ENCODE data around the gene CDT1. TPM values are rescaled to one million over a fixed set of nuclear protein-coding genes. Genes with fewer than 3 reads are reported as not detected.
"Not testable (repeated sequence)": the region's sequence is repeated elsewhere in the genome, so short reads cannot be mapped to it uniquely, and the experiment has no call there.

The CDT1 gene
- total and polyA plus RNA-seq, 4 donors, result 2.0 to 5.8 (median 3.3) TPM

DNA sequence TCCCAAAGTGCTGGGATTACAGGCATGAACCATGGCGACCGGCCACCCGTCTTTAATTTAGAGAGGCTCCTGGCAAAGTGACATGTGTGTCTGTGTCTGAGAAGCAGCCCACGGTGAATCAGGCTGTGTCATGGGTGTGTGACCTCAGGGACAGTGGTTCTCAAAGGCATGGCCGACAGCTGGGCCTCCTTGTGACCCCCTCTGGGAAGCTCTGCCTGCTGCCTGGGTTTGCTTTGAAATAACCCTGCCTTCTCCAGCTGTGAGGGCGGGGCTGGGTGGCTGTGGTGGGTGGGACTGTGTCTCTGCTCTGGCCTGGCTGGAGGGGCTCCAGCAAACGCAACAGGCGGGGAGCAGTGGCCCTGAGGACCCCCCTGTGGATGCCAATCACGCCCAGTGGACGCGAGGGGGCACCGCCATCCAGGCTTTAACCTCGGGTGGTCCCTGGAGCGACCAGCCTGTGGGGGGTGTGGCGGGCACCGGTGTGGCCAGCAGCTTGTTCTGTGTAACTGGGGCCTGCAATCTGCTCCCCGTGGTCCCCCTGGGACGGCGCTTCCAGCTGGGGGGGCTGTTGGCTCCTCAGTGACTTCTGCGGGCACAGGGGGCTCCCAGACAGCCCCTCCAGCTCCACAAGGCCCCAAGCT lies 16.9 kb downstream of the CDT1 start:
- H3K27ac ChIP-seq (ENCODE audit: low read depth in 1 of 2, low read length in 1 of 2), result no peak overlapping the region
- H3K27me3 ChIP-seq (ENCODE audit: control insufficient read depth in 3 of 3, insufficient read depth in 3 of 3, low read length in 2 of 3), result no peaks in the 10 kb centered on the region
- no peak overlapping the region for H3K9ac ChIP-seq (ENCODE audit: insufficient read depth in 1 of 2, low read length in 2 of 2)
- peaks cover 0 to 33% (median 6%) of the 10 kb centered on the region in 4 donors for H3K36me3 ChIP-seq (ENCODE audit: control insufficient read depth in 4 of 4, insufficient read depth in 4 of 4, low read length in 4 of 4)
- peaks cover 0 to 12% (median 2%) of the 10 kb centered on the region in 5 donors for H3K4me1 ChIP-seq (ENCODE audit: control insufficient read depth in 5 of 5, insufficient read depth in 5 of 5, low read length in 5 of 5)
- H3K4me3 ChIP-seq, result no peak overlapping the region
- ATAC-seq (ENCODE audit: insufficient read depth, low FRiP score) (no peak), DNase-seq (peak in 1 of 3 donors; percentile 27)
- TF ChIP-seq, protein P1, sequence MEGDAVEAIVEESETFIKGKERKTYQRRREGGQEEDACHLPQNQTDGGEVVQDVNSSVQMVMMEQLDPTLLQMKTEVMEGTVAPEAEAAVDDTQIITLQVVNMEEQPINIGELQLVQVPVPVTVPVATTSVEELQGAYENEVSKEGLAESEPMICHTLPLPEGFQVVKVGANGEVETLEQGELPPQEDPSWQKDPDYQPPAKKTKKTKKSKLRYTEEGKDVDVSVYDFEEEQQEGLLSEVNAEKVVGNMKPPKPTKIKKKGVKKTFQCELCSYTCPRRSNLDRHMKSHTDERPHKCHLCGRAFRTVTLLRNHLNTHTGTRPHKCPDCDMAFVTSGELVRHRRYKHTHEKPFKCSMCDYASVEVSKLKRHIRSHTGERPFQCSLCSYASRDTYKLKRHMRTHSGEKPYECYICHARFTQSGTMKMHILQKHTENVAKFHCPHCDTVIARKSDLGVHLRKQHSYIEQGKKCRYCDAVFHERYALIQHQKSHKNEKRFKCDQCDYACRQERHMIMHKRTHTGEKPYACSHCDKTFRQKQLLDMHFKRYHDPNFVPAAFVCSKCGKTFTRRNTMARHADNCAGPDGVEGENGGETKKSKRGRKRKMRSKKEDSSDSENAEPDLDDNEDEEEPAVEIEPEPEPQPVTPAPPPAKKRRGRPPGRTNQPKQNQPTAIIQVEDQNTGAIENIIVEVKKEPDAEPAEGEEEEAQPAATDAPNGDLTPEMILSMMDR (IDR thresholded peaks at IDR 0.05; ENCODE audit: control extremely low read depth, extremely low read depth), result no peak
- no peaks in the 10 kb centered on the region for H3K9me3 ChIP-seq (ENCODE audit: control insufficient read depth in 4 of 4, insufficient read depth in 3 of 4, low read length in 3 of 4)
- 91 to 93% methylated on average over 19 to 20 of the region's 20 CpGs for WGBS, 2 donors

DNA sequence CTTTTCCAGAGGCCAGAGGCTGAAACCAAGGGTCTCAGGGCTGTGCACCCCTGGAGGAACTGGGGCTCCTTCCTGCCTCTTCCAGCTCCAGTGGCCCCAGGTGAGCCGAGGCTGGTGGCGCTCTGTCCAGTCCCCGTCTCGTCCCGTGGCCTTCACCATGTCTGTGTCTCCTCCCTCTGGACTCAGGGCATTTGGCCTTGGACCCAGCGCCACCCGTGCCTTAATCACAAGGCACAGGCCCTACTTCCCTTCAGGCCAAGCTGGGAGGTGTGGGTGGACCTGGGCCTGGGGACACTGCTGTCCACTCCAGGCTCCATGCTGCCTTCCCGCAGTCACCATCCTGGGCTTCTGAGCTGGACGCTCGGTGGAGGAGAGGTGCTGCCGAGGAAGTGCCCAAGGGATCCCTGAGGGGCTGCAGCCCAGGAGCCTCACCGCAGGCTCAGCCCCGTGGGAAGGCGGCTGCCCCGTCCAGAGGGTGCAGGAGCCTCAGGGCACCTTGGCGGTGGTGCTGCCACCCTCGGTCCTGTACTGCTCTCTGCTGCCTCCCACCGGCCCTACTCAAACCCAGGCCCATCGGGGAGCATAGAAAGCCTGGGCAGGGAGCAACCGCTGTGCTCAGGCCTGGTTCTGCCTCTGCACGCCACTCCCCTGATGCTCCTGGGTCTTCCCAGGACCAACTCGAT lies 17.7 kb downstream of the CDT1 start:
- H3K4me1 ChIP-seq (ENCODE audit: control insufficient read depth in 5 of 5, insufficient read depth in 5 of 5, low read length in 5 of 5), result peaks cover 0 to 12% (median 2%) of the 10 kb centered on the region in 5 donors
- DNase-seq (no peak), ATAC-seq (ENCODE audit: insufficient read depth, low FRiP score) (no peak)
- H3K9me3 ChIP-seq (ENCODE audit: control insufficient read depth in 4 of 4, insufficient read depth in 3 of 4, low read length in 3 of 4), result no peaks in the 10 kb centered on the region
- no peak overlapping the region for H3K27ac ChIP-seq (ENCODE audit: low read depth in 1 of 2, low read length in 1 of 2)
- no peaks in the 10 kb centered on the region for H3K27me3 ChIP-seq (ENCODE audit: control insufficient read depth in 3 of 3, insufficient read depth in 3 of 3, low read length in 2 of 3)
- no peak overlapping the region for H3K4me3 ChIP-seq
- TF ChIP-seq, protein P1 (IDR thresholded peaks at IDR 0.05; ENCODE audit: control extremely low read depth, extremely low read depth), result no peak
- H3K9ac ChIP-seq (ENCODE audit: insufficient read depth in 1 of 2, low read length in 2 of 2), result no peak overlapping the region
- H3K36me3 ChIP-seq (ENCODE audit: control insufficient read depth in 4 of 4, insufficient read depth in 4 of 4, low read length in 4 of 4), result peaks cover 0 to 37% (median 6%) of the 10 kb centered on the region in 4 donors
- WGBS, 2 donors, result 89 to 90% methylated on average over 21 to 22 of the region's 22 CpGs

DNA sequence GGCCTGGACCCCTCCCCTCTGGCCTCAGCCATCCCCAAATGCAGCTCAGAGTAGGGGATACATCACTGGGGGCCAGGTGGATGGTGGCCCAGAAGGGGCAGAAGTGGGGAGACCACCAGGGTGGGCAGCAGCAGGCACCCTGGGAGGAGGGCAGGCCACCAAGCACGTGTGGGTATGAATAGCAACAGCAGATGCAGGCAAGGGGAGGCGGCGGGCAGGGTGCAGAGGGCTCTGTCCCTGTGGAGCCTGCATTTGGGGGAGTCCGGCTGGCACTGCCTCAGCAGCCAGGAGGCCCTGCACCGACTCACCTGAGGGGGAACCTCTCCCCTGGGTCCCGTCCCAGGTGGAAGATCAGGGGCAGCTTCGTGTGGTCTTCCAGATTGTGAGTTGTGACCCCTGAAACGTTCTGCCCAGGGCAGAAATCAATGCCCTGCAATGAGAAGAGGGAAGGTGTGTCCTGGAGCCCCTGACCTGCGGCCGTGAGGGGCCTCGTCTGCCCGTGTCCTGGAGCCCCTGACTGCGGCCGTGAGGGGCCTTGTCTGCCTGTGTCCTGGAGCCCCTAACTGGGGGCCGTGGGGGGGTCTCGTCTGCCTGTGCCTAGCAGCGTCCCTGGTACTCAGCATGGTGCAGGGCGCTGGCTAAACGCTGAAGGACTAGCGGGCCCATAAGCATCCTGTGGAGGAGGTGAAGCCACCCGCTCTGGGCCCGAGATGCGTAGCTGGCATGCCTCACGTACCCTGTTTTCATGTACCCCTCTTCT lies 18.9 kb downstream of the CDT1 start:
- 96% methylated on average over 24 of the region's 24 CpGs for WGBS, 2 donors
- no peaks in the 10 kb centered on the region for H3K27me3 ChIP-seq (ENCODE audit: control insufficient read depth in 3 of 3, insufficient read depth in 3 of 3, low read length in 2 of 3)
- no peaks in the 10 kb centered on the region for H3K9me3 ChIP-seq (ENCODE audit: control insufficient read depth in 4 of 4, insufficient read depth in 3 of 4, low read length in 3 of 4)
- no peak overlapping the region for H3K9ac ChIP-seq (ENCODE audit: insufficient read depth in 1 of 2, low read length in 2 of 2)
- no peak overlapping the region for H3K4me3 ChIP-seq
- H3K36me3 ChIP-seq (ENCODE audit: control insufficient read depth in 4 of 4, insufficient read depth in 4 of 4, low read length in 4 of 4), result peaks cover 0 to 42% (median 6%) of the 10 kb centered on the region in 4 donors
- ATAC-seq (ENCODE audit: insufficient read depth, low FRiP score), result peak; percentile 1
- TF ChIP-seq, protein P1 (IDR thresholded peaks at IDR 0.05; ENCODE audit: control extremely low read depth, extremely low read depth), result no peak
- no peak overlapping the region for H3K27ac ChIP-seq (ENCODE audit: low read depth in 1 of 2, low read length in 1 of 2)
- H3K4me1 ChIP-seq (ENCODE audit: control insufficient read depth in 5 of 5, insufficient read depth in 5 of 5, low read length in 5 of 5), result peaks cover 0 to 12% (median 2%) of the 10 kb centered on the region in 5 donors
- no peak for DNase-seq

DNA sequence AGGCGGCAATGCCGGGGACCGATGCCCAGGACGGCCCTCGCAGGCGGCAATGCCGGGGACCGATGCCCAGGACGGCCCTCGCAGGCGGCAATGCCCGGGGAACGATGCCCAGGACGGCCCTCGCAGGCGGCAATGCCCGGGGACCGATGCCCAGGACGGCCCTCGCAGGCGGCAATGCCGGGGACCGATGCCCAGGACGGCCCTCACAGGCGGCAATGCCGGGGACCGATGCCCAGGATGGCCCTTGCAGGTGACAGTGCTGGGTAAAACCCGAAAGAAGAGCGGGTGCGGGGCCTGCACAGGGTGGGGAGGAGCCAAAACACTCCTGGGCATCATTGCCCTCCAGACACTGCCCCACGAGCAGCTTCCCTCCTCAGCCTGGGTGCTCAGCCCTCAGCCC lies 20.1 kb downstream of the CDT1 start:
- WGBS, 2 donors, result 95 to 97% methylated on average over 26 to 30 of the region's 31 CpGs
- not testable (repeated sequence) for H3K9me3 ChIP-seq (ENCODE audit: control insufficient read depth in 4 of 4, insufficient read depth in 3 of 4, low read length in 3 of 4); H3K27me3 ChIP-seq (ENCODE audit: control insufficient read depth in 3 of 3, insufficient read depth in 3 of 3, low read length in 2 of 3); H3K27ac ChIP-seq (ENCODE audit: low read depth in 1 of 2, low read length in 1 of 2); H3K4me1 ChIP-seq (ENCODE audit: control insufficient read depth in 5 of 5, insufficient read depth in 5 of 5, low read length in 5 of 5); DNase-seq; H3K9ac ChIP-seq (ENCODE audit: insufficient read depth in 1 of 2, low read length in 2 of 2); ATAC-seq (ENCODE audit: insufficient read depth, low FRiP score); H3K4me3 ChIP-seq
- H3K36me3 ChIP-seq (ENCODE audit: control insufficient read depth in 4 of 4, insufficient read depth in 4 of 4, low read length in 4 of 4), result peaks cover 0 to 50% (median 8%) of the 10 kb centered on the region in 4 donors
